HG03064 (cell line): ENCODE results near the gene METTL22.
A peak's percentile ranks its signal among the peaks of the same experiment; 100 is the strongest.

Source experiments
- ATAC-seq: cut with Tn5 transposase; IDR thresholded peaks from one replicate; pipeline ENCODE4 v1.9.1; 2021; ENCODE audit warnings: low read depth; ENCODE audit not compliant: unreplicated experiment

METTL22 gene

GRCh38 chr16:8621572-8622314 is at the start of gene METTL22:
TSS of gene METTL22 (plus strand) at chr16:8621698. CDS start at chr16:8625666, 3,968 bp downstream.
- peak; percentile 79 for ATAC-seq

DNA sequence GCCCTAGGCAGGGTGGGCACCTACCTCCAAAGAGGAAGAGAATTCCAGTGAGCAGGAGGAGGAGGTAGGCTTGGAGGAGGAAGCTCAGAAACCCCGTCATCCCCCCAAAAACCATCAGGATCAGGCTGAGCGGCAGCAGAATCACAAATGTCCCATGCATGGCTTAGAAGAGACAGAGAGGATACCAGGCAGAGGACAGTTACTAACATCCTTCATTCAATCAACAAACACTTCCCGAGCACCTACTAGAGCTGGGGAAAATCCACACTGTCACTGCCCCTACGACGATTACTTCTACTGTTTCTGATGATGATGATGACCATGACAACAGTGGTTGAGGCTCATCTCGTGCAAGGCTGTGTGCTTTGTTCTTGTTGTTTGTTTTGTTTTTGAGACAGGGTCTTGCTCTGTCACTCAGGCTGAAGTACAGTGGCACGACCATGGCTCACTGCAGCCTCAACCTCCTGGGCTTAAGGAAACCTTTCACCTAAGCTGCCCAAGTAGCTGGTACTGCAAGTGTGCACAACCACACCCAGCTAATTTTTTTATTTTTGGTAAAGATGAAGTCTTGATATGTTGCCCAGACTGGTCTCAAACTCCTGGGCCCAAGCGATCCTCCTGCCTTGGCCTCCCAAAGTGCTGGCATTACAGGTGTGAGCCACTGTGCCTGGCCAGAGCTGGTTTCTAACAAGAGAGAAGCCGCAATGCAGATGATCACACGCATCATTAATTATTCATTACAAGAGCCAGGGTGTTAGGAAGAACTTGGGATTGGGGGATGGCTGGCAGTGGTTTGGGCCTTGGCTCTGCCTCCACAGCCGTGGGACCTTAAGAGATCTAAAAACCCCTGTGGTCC is 49.2 kb upstream of the METTL22 start:
- no peak for ATAC-seq

GRCh38 chr16:8572919-8573724 is 48.4 kb upstream of the METTL22 start:
- ATAC-seq, result no peak

DNA sequence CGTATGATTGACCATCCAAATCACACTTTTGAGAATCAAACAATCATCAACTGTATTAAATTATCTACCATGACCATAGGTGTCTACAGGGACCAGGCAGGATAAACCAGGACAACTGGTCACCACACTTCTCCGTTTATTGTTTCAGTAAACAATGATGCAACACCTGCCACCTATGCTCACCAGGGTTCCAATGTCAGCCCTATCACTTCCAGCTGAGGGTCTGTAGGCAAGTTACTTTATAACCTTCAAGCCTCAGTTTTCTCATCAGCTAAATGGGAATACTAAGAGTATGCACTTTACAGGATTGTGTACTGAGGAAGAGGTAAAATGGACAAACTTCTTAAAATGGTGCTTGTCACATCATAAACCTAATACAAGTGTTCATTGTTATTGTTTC is 46.1 kb upstream of the METTL22 start:
- ATAC-seq, result no peak

DNA sequence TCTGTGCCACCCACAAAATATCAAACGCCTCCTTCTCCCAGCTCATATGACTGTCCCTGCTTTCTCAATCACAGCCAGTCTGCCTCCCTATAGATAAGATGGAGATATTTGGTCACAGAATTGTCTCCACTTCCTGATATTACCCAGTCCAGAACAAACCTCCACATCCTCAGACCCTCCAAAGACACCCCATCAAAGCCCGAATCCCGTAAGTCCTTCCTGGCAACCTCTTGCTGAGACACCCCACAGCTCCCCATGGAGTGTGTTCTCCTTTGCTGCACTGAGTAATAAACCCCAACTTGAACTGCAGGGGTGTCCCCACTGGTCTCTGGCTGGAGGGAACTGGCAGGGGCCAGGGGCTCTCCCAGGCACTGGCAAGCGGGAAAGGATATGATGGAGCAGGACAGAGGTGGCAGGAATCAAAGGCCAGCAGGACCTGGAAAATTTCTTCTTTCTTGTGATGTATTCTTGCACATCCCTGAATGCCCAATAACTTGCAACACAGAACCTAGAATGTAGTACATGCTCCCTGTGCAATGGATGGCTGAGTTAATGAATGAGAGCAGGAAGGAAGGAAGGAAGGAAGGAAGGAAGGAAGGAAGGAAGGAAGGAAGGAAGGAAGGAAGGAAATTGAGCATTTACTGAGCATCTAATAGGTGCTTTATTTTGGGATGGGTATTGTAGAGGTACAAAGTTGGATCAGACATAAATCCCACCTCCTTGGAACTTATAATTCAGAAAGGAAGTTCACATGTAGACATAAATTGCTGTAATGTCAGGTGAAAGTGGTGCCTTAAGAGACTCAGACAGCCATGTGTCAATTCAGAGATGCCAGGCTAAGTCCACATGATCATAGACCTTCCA is 45.1 kb upstream of the METTL22 start:
- ATAC-seq, result no peak

- no peak for ATAC-seq
Measured at GRCh38 chr16:8577678-8578304, 43.7 kb upstream of the METTL22 start.

DNA sequence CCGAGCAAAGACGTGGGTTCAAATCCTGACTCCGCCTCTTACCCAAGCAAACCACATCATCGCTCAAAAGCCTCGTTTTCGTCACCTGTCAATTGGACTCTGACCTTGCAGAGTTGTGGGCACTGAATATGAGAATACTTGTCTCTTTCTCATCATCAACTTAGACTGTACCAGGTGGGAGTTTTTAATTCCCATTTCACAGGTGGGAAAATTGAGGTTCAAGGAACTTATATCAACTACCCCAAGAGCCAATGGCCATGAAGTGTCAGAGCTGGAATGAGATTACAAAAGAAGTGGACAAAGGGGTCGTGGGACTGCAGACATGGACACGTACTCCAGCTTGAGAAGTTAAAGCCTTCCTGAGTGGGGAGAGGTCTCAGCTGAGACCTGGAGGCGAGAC is 41.9 kb upstream of the METTL22 start:
- no peak for ATAC-seq

DNA sequence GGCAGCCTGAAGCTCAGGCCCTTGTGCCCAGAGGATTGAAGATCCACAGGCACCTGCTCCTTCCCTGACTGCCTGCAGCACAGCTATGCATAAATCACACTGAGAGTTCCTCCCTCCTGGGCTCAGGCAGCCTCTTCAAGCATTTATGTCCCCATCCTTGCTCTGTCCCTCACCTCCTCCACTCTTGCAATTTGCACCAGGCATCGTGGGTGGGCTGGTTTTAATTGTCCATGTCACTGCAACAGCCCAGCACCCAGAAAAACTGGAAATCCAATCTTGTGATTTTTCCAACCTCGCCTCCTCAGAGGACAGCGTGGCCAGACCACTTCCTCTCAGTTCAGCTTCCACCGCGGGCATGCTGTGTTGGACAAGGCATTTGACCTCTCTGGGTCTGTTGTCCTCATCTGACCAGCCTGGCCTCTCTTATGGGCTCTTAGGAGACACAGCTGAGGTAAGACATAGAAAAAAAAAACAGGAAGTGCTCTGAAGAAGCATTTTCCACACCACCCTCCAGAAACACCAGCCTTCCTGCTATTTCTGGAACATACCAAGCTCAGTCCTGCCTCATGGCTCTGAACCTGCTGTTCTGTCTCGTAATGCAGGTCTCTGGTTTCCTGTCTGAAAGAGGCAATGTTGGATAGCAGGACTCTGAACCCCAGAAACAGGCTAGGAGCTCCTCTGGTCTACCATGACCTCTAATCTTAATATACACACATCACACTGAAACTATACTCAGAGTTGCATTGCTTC is 39.5 kb upstream of the METTL22 start:
- no peak for ATAC-seq

DNA sequence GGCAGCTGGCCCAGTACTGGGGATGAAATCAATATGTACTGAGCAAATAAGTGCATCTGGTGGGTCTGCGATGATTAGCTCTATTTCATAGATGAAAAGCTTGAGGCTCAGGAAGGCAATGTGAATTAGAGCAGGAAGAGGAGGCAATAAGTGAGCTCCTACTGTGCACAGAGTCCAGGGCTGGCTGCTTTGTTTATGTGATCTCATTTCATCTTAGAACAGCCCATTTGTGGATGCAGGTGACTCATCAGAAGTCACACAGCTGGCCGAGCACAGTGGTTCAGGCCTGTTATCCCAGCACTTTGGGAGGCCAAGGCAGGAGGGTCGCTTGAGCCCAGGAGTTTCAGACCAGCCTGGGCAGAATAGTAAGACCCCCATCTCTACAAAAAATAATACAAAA is 38.3 kb upstream of the METTL22 start:
- ATAC-seq, result no peak

- no peak for ATAC-seq
Measured at GRCh38 chr16:8583732-8584131, 37.8 kb upstream of the METTL22 start.

DNA sequence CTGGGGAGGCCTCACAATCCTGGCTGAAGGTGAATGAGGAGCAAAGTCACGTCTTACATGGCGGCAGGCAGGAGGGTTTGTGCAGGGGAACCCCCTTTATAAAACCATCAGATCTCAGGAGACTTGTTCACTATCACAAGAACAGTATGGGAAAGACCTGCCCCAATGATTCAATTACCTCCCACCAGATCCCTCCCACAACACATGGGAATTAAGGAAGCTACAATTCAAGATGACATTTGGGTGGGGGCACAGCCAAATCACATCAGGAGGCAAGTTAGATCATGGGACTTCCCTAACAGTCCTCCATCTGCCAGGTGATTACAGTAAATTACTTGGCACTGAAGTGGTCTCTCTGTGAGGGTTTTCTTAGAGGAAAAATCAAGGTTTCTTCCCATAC is 36.5 kb upstream of the METTL22 start:
- no peak for ATAC-seq

- no peak for ATAC-seq
Measured at GRCh38 chr16:8585857-8586256, 35.6 kb upstream of the METTL22 start.

DNA sequence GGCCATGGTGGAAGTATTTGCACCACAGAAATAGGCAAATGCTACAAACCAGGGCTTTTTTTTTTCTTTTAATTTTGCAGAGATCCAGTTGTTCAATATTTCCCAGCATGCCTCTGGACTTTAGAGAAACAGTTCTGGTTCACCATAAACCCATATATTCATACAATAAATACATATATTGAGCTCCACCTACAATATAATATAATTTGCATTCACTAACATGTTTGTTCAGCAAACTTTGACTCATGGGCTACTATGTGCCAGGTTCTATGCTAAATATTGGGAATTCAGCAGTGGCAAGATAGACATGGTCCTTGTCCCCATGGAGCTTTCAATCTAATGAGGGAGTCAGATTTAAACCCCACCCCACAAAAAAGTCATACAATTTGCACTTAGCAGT is 34.4 kb upstream of the METTL22 start:
- ATAC-seq, result no peak

- ATAC-seq, result no peak
Measured at GRCh38 chr16:8588682-8589056, 32.8 kb upstream of the METTL22 start.

- ATAC-seq, result no peak
Measured at GRCh38 chr16:8589057-8589899, 32.2 kb upstream of the METTL22 start.

DNA sequence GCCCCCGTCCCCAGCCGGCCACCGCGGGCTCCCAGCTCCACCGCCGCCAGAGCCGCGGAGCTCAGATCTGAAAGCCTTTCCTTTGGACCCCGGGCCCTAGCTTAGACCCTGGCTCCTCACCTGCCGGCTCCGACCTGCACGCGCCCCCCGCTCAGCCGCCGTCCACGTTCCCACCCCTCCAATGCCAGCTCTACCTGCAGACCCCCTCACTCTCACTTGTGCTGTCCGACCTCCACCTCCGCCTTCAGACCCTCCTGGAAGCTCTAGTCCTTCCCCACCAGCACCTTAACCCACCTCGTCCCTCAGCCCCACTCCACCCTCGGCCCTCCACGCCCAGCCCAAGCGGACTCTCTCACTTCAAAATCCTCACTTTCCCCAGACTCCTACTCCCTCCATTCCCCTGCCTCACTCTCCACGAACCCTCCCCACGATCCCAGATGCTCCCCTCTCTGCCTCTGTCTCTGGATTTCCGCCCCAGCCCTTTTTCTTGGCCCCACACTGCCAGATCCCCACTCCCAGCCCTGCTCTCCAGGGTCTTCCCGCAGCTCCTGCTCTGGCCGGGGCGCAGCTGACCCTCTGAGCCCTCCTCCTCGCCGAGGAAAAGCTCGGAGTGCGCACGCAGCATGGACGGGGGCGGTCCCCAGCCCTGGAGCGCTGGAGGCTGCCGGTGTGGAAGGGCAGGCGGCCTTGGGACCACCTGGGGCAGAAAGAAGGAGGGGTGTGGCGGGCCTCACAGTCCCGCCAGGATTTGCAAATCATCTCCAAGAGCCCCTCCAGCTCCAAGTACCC is 31.4 kb upstream of the METTL22 start, which contains the start of gene TMEM114:
Gene TMEM114 (minus strand): TSS at position 612 of the 789 bp plus-strand sequence. CDS start 673 bp downstream, outside the sequence.
- no peak for ATAC-seq

DNA sequence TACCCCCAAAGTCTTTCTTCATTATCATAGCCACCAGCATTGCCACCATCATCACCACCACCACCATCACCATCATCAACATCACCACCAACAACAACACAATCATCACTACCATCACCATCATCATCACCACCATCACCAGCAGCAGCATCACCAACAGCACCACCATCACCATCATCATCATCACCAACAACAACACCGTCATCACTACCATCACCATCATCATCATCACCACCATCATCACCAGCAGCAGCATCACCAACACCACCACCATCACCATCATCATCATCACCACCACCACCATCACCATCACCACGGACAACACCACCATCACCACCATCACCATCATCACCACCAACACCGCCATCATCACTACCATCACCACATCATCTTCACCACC is 30.7 kb upstream of the METTL22 start:
- ATAC-seq, result no peak
